GM18505 (cell line): Measurements from ENCODE around the gene CSF3.

Experiments used
- ATAC-seq: cut with Tn5 transposase; IDR thresholded peaks from one replicate; pipeline ENCODE4 v1.9.1; 2021; ENCODE audit not compliant: unreplicated experiment
- POLR2A ChIP-seq: IDR thresholded peaks from 4 replicates; pipeline ENCODE4 v1.6.1; 2011; ENCODE audit warnings: borderline replicate concordance; ENCODE audit not compliant: insufficient read depth, insufficient read length; ENCODE audit errors: extremely low read depth

Gene CSF3

GRCh38 chr17:40056379-40057015 is 41.3 kb downstream of the CSF3 start:
- no peak for TF ChIP-seq POLR2A
- ATAC-seq: no peak

GRCh38 chr17:40058186-40058784 is 43.0 kb downstream of the CSF3 start:
- TF ChIP-seq POLR2A: no peak
- ATAC-seq: no peak

DNA sequence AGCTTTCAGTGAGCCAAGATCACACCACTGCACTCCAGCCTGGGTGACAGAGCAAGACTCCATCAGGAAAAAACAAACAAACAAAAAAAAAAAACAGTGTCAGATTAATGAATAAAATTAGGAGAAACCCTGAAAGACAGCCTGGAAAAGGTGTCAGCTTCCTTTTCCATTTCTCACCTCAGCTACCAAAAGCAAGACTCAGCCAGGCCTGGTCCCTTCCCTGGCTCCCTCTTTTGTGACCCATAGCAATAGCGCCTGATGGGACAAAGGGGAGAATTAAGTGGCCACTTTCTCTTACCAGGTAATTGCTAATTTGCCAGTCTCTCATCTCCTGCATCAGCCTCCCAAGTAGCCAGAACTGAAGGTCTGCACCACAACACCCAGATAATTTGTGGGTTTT is 43.6 kb downstream of the CSF3 start:
- no peak for TF ChIP-seq POLR2A
- ATAC-seq: no peak

DNA sequence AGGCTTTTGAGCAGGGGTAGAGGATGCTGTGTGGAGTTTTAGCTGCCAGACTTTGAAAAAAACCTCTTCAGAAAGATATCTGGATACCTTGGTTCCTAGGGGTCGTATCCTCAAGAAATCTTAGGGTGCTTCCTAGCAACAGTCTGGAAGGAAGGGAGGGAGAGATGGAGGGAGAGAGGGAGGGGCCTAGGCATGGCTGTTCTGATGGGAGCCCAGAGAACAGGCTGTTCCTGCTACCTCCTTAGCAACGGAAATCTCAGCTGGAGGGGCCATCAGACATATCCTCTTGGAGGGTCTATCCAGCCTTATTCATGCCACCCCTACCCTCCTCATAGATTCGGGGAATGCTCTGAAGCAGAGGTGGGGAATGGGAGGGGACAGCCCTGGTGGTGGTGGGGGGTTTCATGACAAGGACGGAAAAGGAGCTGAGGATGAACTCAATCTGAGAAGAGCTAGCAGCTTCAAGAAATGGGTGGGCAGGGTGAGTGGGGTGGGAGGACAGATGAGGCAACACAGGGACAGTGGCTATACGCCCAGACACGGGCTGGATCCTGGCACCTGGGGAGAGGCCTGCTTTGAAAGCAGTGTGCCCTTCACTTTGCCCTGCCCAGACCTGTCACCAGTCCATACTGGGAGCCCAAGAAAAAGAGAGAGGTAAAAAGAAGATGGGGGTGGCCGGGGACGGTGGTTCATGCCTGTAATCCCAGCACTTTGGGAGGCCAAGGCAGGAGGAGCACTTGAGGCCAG is 44.7 kb downstream of the CSF3 start:
- no peak for TF ChIP-seq POLR2A
- ATAC-seq: no peak

DNA sequence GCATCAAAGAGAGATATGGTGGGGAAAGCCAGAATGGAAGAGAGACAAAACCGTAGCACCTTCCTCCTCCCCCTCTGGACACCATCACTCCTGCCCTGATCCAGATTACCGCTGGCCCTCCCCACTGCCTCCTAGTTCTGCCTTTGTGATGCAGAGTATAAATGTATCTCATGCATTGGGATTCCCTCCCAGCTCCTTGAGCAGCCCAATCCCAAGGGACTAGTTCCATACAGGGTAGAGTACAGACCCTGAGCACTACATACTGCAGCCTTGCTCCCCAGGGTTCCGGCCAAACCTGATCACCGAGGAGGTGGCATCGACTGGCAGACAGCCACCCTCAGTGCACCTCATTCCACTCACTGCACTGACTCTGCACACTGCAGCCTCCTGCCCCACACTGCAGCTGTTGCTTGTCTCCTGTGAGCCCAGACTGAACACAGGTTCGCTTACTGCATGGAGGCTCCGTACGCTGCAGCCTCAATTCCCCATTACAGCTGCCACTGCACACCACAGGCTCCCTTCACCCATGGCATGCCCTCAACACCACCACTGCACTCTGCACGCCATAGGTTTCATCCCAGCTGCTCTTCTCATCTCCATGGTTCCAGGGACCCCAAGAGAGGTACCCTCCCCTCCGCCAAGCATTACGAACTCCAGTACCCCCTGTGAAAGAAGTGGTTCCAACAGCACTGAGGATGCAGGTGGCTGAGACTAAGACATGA is 45.8 kb downstream of the CSF3 start:
- TF ChIP-seq POLR2A: no peak
- no peak for ATAC-seq

- TF ChIP-seq POLR2A: no peak
- no peak for ATAC-seq
Measured at GRCh38 chr17:40061609-40062038, 46.4 kb downstream of the CSF3 start.

- ATAC-seq: no peak
- no peak for TF ChIP-seq POLR2A
Measured at GRCh38 chr17:40062329-40063186, 47.3 kb downstream of the CSF3 start, which contains the start of gene THRA. TSS of gene THRA (plus strand) at chr17:40062965. CDS start at chr17:40074489, 11,524 bp downstream.

- ATAC-seq: no peak
Measured at GRCh38 chr17:40063187-40063771, 48.0 kb downstream of the CSF3 start.

GRCh38 chr17:40063901-40064531 is 48.8 kb downstream of the CSF3 start:
- no peak for ATAC-seq
- no peak for TF ChIP-seq POLR2A

More at GRCh38 chr17:40063187-40063771, 48.0 kb downstream of the CSF3 start:
- TF ChIP-seq POLR2A: no peak

DNA sequence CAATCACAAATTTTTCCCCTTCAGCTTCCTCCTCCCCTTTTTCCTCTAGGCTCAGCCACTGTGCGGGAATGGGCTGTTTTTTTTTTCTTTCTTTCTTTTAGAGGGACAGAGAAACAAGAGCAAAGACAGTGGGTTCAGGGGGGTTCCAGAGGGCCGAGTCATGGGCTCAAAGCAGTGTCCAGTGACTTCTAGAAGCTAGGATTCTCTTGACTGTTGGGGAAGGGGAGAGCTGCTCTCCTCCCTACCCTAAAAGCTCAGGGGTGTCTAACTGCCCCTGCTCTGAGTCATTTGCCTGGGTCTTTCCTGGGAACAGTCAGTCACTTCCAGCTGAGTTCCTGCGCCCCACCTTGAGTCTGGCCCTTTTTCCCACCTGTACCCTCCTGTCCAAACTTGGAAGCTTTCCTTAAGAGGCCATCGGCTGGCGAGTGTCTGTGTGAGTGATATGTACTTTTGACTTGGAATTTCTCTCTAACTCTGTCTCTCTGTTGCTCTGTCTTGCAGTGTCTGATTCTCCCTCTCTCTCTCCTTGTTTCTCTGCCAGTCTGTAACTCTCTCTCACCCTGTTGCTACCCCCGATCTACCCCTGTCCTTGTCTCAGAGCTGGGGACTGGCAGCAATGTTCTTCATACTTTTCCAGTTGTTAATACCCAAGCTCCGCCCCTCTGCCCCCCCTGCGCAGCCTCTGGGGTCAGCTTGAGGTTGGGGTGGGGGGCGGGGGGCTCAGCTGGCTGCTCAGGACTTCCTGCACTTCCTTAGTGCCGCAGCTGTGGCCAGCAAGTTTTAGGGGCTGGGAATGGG is 49.9 kb downstream of the CSF3 start:
- no peak for ATAC-seq

More for the DNA sequence above, 49.9 kb downstream of the CSF3 start:
- no peak for TF ChIP-seq POLR2A
